Globus pallidus (tissue), 1 donor: ENCODE results near the gene VOPP1.

Experiments used
- DNase-seq: peaks from one replicate; pipeline ENCODE4 v3.0.0-alpha.2; 2015; ENCODE audit warnings: low spot score

VOPP1 gene

DNA sequence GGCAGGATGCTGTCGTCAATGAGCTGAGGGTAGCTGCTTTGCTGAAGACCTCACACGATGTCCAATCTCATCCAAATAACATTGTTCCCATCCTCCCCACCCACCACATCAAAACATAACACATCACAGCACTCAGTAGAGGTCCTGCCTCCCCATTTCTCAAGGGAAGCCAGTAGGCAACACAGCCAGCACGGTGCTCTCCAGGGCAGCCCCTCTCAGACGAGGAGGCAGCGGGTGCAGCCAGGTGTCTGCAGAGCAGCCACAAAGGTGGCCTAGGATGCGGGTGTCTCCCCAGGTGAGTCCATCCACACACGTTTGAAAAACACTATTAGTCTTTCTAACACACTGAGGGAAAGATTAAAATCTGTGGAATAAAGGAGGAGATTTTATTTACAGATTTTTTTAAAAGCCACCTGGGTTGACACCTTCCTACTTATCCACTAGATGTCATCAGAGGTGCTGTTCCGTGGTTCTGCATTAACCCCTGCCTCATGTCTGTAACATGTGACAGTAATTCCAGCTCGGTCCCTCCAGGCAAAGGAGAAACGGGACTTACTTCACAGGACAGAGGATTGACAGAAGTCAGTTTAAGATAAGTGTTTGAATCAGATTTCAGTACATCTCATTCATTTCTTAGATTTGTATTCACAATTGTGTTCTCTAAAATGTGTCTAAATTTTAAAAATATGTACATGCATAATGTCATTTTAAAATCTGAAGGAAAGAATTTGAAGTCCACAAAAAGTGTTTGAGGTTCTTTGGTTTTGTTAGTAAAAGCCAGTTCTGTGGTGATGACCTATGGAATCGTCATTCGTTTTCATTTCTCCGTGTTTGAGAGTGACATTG, 139.1 kb downstream of the VOPP1 start:
- no peak for DNase-seq

DNA sequence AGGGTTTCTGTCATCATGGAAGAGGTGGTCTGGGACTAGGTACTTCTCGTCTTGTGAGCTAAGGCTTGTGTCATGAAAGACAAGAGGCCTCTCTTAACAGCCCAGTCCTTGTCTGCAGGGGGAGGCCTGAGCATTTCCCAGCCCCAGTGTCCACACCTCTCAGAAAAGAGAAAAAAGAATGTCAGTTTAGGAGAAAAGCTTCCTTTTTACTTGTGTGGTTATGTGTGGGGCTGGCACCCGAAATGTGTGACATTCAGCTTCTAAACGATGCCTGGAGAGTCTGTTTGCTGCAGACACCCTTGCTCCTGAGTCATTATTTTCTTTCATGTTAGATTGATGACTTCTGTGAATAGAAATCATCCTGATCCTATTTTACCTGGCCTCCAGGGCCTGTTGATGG, 139.8 kb downstream of the VOPP1 start:
- DNase-seq = no peak

DNA sequence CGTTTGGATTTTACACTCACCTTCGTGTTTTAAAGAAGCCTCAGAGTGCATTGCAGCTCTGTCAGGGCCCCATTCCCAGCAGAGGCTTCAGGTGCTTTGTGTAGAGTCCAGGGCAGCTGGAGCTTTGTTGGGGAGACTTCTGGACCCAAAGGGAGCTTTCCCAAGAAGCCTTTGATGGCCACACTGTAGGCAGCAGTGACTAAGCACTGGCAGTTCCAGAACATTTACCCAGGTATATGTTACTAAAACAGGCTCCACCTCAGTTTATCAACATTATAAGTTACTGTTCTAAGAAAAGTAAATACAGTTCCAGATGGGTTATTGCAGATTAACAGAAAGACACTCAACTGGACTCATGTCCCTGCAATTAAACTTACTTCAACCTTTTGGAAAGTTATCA, 140.4 kb downstream of the VOPP1 start:
- DNase-seq = no peak

DNA sequence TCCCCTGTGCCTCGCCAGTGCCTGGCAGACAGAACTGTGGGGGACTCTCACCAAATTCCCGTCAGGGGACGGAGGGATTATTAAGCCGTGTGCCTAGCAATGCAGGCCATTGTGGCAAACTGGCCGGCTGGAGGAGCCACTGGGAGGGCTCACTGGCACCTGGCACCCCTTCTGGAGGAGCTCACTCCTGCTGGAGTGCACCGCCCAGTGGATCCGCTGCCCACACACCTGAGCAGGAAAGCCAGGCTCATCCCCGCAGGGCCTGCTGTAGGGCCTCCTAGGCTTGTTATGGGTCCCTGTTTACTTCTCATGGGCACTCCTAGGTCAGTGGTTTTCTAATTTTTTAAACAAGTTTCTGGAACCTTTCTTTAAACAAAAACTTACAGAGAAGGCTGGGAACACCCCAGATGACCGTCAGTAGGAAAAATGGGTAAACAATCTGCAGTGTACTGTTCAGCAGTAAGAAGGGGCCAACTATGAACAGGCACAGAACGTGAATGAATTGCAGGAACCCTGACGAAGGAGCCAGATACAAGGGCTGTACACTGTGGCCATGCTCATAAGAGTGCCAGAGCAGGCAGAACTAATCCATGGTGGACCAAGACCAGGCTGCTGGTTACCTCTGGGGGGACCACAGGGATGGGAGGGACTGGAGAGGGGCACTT, 142.3 kb downstream of the VOPP1 start:
- DNase-seq = no peak

DNA sequence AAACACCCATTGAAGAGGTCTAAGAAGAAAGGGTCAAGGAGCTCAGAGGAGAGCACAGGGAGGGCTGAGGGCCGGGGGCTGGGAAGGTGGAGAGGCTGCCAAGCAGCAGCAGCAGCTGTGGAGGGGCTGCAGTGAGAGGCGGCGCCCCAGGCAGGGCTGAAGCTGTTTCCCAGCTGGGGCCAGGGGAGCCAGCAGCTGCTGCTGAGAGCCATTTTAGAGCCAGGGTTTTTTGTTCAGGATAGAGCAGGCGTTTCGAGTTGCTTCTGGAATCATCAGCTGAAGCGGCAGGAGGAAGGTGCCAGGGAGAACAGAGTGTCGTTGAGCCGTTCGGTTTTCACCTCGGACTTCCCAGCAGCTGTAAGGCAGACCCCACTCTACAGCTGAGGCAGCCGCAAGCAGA, 144.5 kb downstream of the VOPP1 start:
- no peak for DNase-seq

DNA sequence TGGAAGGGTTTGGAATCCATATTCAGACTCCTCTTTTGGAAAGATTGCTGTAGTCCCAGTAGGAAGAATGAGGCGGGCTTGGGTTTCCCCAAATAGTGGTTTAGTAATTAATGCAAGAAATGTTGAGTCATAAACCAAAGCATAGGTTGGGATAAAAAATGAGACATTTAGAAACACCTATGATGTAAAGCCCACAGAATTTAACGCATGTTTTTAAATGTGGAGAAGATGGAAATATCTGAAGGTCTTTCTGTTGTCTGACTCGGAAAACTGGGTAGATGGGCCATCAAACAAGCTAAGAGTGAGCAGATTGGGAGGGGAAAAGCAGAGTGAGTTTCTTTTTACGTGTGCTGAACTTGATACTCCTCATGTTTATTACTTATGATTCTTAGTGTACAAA, 145.0 kb downstream of the VOPP1 start:
- DNase-seq = no peak

DNA sequence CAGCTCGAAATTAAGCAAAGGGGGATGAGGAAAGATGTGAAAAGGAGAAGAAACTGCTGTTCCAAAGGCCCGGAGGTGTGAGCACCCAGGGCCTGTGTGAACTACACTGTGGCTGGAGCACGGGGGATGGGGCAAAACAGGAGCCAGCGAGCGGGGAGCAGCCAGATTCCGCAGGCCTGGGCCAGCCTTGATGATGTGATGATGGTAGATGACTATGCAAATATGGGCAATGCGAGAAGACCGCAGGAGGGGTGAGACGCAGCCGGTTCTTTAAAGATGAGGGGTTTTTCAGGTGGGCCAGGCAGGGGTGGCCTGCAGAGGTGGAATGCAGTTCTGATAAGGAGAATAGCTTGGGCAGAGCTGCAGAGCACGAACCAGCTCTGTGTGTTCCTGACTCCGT, 145.6 kb downstream of the VOPP1 start:
- no peak for DNase-seq

DNA sequence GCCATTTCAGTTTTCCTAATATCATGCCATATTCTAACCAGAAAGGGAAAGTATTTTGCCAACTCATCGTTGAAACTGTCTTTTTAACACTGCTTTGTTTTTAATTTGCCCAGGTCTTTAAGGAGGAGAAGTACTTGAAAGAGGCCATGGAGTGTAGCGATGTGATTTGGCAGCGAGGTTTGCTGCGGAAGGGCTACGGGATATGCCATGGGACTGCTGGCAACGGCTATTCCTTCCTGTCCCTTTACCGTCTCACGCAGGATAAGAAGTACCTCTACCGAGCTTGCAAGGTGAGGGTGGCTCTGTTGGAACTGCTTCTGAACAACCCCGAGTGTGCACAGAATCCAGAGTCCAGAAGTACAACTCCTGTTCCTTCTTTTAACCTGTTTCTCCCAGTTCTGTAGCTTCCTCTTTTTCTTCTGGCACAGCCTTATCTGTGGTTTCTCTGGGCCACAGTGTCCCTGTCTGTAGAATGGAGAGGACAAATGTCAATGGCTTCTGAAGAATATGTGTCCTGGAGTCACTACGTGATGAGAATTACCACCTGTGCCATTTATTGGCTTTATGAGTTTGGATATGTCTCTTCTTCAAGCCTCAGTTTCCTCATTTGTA, 147.1 kb downstream of the VOPP1 start:
- no peak for DNase-seq

DNA sequence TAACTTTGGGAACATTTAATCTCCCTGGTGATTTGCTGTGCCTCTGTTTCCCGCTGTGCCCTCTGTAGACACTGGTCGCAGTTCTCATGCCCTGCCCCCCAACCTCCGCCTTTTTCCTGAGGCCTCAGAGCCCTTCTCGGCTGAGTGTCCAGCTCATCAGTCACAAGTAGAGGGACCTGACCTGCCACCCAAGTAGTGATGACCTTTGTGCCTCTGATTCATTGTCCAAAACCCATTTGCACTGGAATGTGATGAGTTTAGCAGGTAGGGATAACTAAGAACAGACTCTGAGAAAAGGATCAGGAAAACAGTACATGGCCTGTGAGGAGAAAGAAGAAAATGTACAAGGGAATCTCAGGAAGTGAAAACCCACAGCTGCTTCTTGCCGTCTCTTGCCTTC, 148.4 kb downstream of the VOPP1 start:
- DNase-seq = no peak

DNA sequence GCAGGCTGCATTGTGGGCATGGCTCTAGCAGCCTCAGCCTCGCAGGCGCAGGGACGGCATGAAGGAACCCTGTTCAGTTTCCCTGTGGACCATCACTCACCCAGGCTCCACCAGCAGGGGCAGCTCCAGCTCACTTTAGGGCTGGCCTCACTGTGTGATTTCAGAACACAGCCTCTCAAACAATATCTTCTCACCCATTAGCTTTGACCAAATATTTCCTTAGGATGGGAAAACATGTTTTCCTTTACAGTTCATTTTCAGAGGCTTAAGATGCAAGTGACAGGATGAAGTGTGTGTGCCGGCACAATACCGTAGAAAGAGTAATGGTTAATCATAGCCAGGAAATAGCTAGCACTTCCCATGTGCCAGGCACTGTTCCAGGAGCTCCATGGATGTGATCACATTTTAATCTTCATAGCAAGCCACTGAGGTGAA, 149.0 kb downstream of the VOPP1 start:
- no peak for DNase-seq
